GM12878 (cell line): ENCODE measurements around the gene RIIAD1. TPM values are rescaled to one million over a fixed set of nuclear protein-coding genes. Genes with fewer than 3 reads are reported as not detected.
A peak's percentile ranks its signal among the peaks of the same experiment; 100 is the strongest.

ENCODE experiments used
- ATAC-seq: fragments of 200-7000 bp; cut with Tn5 transposase; 3 replicates; pipeline ENCODE4 v1.9.1; 2020; ENCODE audit warnings: mild to moderate bottlenecking, moderate library complexity
- BruUV-seq: library from RNA; stranded (reverse); fragments of 400-500 nt; replicated peaks from 2 replicates; lab custom pipeline; 2021; lab: Mats Ljungman, UMichigan
- CTCF ChIA-PET: fragments of 300-600 bp; sonication (Branson Sonifier 250); formaldehyde crosslinking; extraction: SDS; loops from one replicate; lab custom pipeline; 2021; ENCODE audit warnings: inconsistent platforms; lab: Yijun Ruan, JAX
- POLR2A ChIA-PET: fragments of 350-600 bp; formaldehyde crosslinking; extraction: SDS; loops from one replicate; lab custom pipeline; 2021; ENCODE audit warnings: inconsistent platforms; lab: Charles Lee
- RAD21 ChIA-PET: fragments of 300-600 bp; sonication (Branson Sonifier 250); formaldehyde crosslinking; loops from one replicate; lab custom pipeline; 2023; ENCODE audit warnings: antibody characterized with exemption; ENCODE audit not compliant: unreplicated experiment; lab: Charles Lee
- SMC1A ChIA-PET: fragments of 300-600 bp; sonication (Branson Sonifier 250); formaldehyde crosslinking; loops from one replicate; lab custom pipeline; 2023; ENCODE audit not compliant: unreplicated experiment, uncharacterized antibody; lab: Charles Lee
- DNase-seq: peaks from one replicate; pipeline ENCODE4 v3.0.0-alpha.2; 2011; ENCODE audit warnings: low read depth, low spot score
- FAIRE-seq: peaks from 3 replicates; lab custom pipeline; 2011; peaks lifted over from hg19 to GRCh38; lab: Jason Lieb, UNC
- H2AFZ ChIP-seq: 2 replicates; pipeline ENCODE4 v1.6.0; 2011; ENCODE audit warnings: low read depth, low read length, control low read depth; ENCODE audit not compliant: control insufficient read depth
- H3K27ac ChIP-seq: 2 replicates; pipeline ENCODE4 v1.5.1; 2011; ENCODE audit warnings: control low read depth; ENCODE audit not compliant: control insufficient read depth, insufficient read depth
- H3K27me3 ChIP-seq, 2 experiments: replicated peaks in 1 of 2; 2 replicates each; pipeline versions ENCODE4 v1.6.0 to v1.6.1; 2011; ENCODE audit warnings: low read length in 1 of 2; ENCODE audit not compliant: control insufficient read depth in 2 of 2, insufficient read depth in 2 of 2
- H3K36me3 ChIP-seq, 2 experiments: 2 replicates each; pipeline ENCODE4 v1.5.1; 2011; ENCODE audit warnings: low read length in 1 of 2; ENCODE audit not compliant: control insufficient read depth in 2 of 2, insufficient read depth in 2 of 2
- H3K4me1 ChIP-seq: 2 replicates; pipeline ENCODE4 v1.6.1; 2011; ENCODE audit warnings: mild to moderate bottlenecking, low read length, moderate library complexity, mixed read lengths; ENCODE audit not compliant: control insufficient read depth, insufficient read depth
- H3K4me2 ChIP-seq: 2 replicates; pipeline ENCODE4 v1.6.0; 2011; ENCODE audit warnings: control low read depth; ENCODE audit not compliant: control insufficient read depth, insufficient read depth
- H3K4me3 ChIP-seq: fragments of 200-600 bp; sonication (generic); 2 replicates; pipeline ENCODE4 v1.5.1; 2016
- H3K79me2 ChIP-seq: 2 replicates; pipeline ENCODE4 v1.6.0; 2011; ENCODE audit warnings: low read length; ENCODE audit not compliant: control insufficient read depth, insufficient read depth
- H3K9ac ChIP-seq: 2 replicates; pipeline ENCODE4 v1.8.0; 2011; ENCODE audit warnings: low read length, control low read depth, mixed read lengths; ENCODE audit not compliant: control insufficient read depth, insufficient read depth
- H3K9me3 ChIP-seq: replicated peaks from 3 replicates; pipeline ENCODE4 v1.5.1; 2011; ENCODE audit warnings: mild to moderate bottlenecking, low read length; ENCODE audit not compliant: control insufficient read depth, insufficient read depth
- H4K20me1 ChIP-seq: 2 replicates; pipeline ENCODE4 v1.6.0; 2011; ENCODE audit not compliant: control insufficient read depth, insufficient read depth
- ATF7 ChIP-seq: fragments of 450-650 bp; IDR thresholded peaks from 2 replicates; pipeline ENCODE4 v1.6.1; 2016; ENCODE audit warnings: low read depth, mild to moderate bottlenecking
- BMI1 ChIP-seq: fragments of 450-650 bp; IDR thresholded peaks from 2 replicates; pipeline ENCODE4 v1.6.1; 2016; ENCODE audit warnings: mild to moderate bottlenecking, moderate library complexity, borderline replicate concordance
- FOXM1 ChIP-seq: IDR thresholded peaks from 2 replicates; pipeline ENCODE4 v1.6.1; 2012; ENCODE audit warnings: low read depth, mild to moderate bottlenecking, inconsistent platforms, low read length, moderate library complexity
- HDAC6 ChIP-seq: fragments of 200-600 bp; sonication (generic); IDR thresholded peaks from one replicate; pipeline ENCODE4 v1.8.0; 2017; ENCODE audit warnings: antibody characterized with exemption; ENCODE audit not compliant: unreplicated experiment
- KAT2A ChIP-seq: conservative IDR thresholded peaks from 2 replicates; pipeline ENCODE4 v1.6.1; 2011; ENCODE audit warnings: low read depth, low read length; ENCODE audit not compliant: control insufficient read depth
- SMC3 ChIP-seq: IDR thresholded peaks from 2 replicates; pipeline ENCODE4 v1.6.1; 2011; ENCODE audit warnings: low read length, improper control_type of control experiment, borderline replicate concordance
- TARDBP ChIP-seq: IDR thresholded peaks from 2 replicates; pipeline ENCODE4 v1.6.1; 2016; ENCODE audit warnings: borderline replicate concordance
- WRNIP1 ChIP-seq: IDR thresholded peaks from 2 replicates; pipeline ENCODE4 v1.6.1; 2011; ENCODE audit warnings: low read depth, low read length, improper control_type of control experiment, borderline replicate concordance
- WGBS: methylation state at CpG from one replicate; pipeline ENCODE4 v1.1.6; 2016; ENCODE audit warnings: low lambda C conversion rate; ENCODE audit not compliant: insufficient replicate concordance, insufficient coverage; ENCODE audit errors: missing lambda C conversion rate; 5-methylcytosine and 5-hydroxymethylcytosine counted together
- in situ Hi-C: fragments of 300-500 bp; cut with MboI; formaldehyde crosslinking; loops from 9 replicates; pipeline ENCODE4 v1.14.3; 2018; ENCODE audit warnings: mixed read lengths
- intact Hi-C: fragments of 100-400 bp; cut with micrococcal nuclease; formaldehyde crosslinking; loops from one replicate; pipeline ENCODE4 v1.14.2; 2022; ENCODE audit not compliant: unreplicated experiment
- polyA plus RNA-seq, 11 experiments: library from polyadenylated mRNA; depleted of rRNA in 4 of 11; unstranded in 6 of 11; stranded (reverse) in 5 of 11; fragments of >200 nt; fragmentation: Nextera tagmentation in 4 of 11; fragmentation: Illumina TruSeq in 1 of 11; extraction: Ambion mirVana in 4 of 11; extraction: Trizol in 1 of 11; gene quantifications; 1 replicate in 1 of 11; 2 replicates in 10 of 11; pipeline versions ENCODE4 v1.2.1 to v1.2.3, GENCODE V29; 2011 to 2016; ENCODE audit warnings: inconsistent platforms in 2 of 11, missing spikeins in 2 of 11, low read depth in 1 of 11
- total RNA-seq, 4 experiments: library from RNA; depleted of rRNA in 3 of 4; stranded (reverse); fragments of >200 nt in 3 of 4; fragmentation: Illumina TruSeq in 1 of 4; extraction: Trizol in 1 of 4; gene quantifications; 2 replicates each; pipeline versions ENCODE4 v1.2.1 to v1.2.3, GENCODE V29; 2013 to 2021

Gene RIIAD1
- total and polyA plus RNA-seq, 10 of the 15 experiments (the other 5 are each of a cell fraction or from before 2014, with no cell fraction given): not detected

DNA sequence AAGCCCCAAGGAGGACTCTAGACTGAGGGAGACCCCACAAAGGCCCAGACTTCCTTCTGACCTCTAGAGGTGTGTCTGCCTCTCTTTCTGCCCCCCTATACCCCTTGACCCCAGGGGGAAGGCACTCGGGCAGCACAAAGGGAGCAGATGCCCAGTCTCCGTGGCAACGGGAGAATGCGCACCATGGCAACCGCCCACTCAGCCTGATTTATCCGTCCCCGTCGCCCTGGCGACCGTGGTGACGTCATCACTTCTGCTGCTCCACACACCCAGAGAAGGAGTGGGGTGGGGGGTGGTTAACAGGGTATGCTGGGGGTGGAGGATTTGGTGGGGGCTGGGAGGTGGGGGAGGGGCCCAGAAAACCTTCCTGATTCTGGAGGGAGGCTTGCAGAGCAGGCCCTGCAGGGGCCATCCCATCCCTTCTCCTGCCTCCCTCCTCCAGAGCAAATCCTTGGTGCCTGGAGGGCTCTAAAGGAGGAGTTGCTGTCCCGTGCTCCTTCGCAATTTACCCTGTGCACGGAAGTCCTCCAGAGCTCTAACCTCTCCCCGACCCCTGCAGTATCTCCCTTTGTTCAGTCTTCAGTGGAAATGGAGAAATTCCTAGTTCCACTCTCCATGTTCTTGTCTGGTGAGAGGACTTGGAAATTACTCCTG lies 11.0 kb upstream of the RIIAD1 start:
- ATAC-seq (no peak), FAIRE-seq (no peak), DNase-seq (no peak)
- H3K27me3 ChIP-seq: peaks cover 0 to 3% of the 10 kb centered on the region in 2 experiments; a peak in 2 of 4 replicates
- intact Hi-C loops (loop anchor here (10.0 kb wide), 1 partner anchor 124 kb away; the partner anchor contains the start of genes C2CD4D and RORC), in situ Hi-C loops (no loop called here)
- no peak for TF ChIP-seq TARDBP
- TF ChIP-seq FOXM1: no peak
- TF ChIP-seq KAT2A: no peak
- peak; percentile 85 for TF ChIP-seq BMI1
- no peak for TF ChIP-seq HDAC6
- no peak for TF ChIP-seq SMC3
- no peak for TF ChIP-seq WRNIP1
- peak; percentile 37; the same call in 1 of the 2 replicates for TF ChIP-seq ATF7
- H3K27ac ChIP-seq: no peak overlapping the region
- no peaks in the 10 kb centered on the region for H3K79me2 ChIP-seq
- H4K20me1 ChIP-seq: no peaks in the 10 kb centered on the region
- H3K36me3 ChIP-seq: no peaks in the 10 kb centered on the region
- no peak overlapping the region for H2AFZ ChIP-seq
- ChIA-PET POLR2A (no interaction called here), SMC1A (interaction anchor here (0.9 kb wide), 1 partner anchor 10 kb away, joined by 3 read pairs; the partner anchor contains the start of gene RIIAD1), RAD21 (no interaction called here), CTCF (interaction anchor here (0.5 kb wide), 1 partner anchor 174 kb away, joined by 5 read pairs; no protein-coding TSS in a partner anchor)
- WGBS: 39% methylated on average over 10 of the region's 15 CpGs
- H3K4me3 ChIP-seq: no peak overlapping the region
- no peaks in the 10 kb centered on the region for H3K9me3 ChIP-seq
- H3K4me1 ChIP-seq: no peaks in the 10 kb centered on the region
- no peak overlapping the region for H3K4me2 ChIP-seq
- H3K9ac ChIP-seq: no peak overlapping the region
- no TSS peak for BruUV-seq
